ENCODE measurements around the gene GORASP1.

GRCh38 chr3:39097716-39098472 is 9.5 kb downstream of the GORASP1 start:
- TF ChIP-seq CTCF (conservative IDR thresholded peaks at IDR 0.05; ENCODE audit: low read length) (no peak), EZH2phosphoT487 (IDR thresholded peaks at IDR 0.05; ENCODE audit: borderline replicate concordance, low read depth, low read length) (no peak)

Measured in OCI-LY7 (cell line).